A549 (cell line): ENCODE data around the gene CYP2C8.

Source experiments
- BHLHE40 ChIP-seq: IDR thresholded peaks from 2 replicates; pipeline ENCODE4 v1.6.1; 2012; ENCODE audit warnings: low read depth, low read length, inconsistent platforms
- CBX8 ChIP-seq: fragments of 200-600 bp; sonication (generic); IDR thresholded peaks from 2 replicates; pipeline ENCODE4 v1.6.1; 2016
- CTCF ChIP-seq: fragments of >200 bp; sonication (Bioruptor Twin); formaldehyde crosslinking; IDR thresholded peaks from 3 replicates; pipeline ENCODE4 v1.5.1; 2016
- EHMT2 ChIP-seq: fragments of 200-600 bp; sonication (generic); IDR thresholded peaks from 2 replicates; pipeline ENCODE4 v1.6.1; 2016; ENCODE audit warnings: antibody characterized with exemption, low read depth, mild to moderate bottlenecking, moderate library complexity
- ELK1 ChIP-seq: fragments of 150-350 bp; IDR thresholded peaks from 2 replicates; pipeline ENCODE4 v1.6.1; 2014; ENCODE audit warnings: low read depth, mild to moderate bottlenecking, low read length
- MAZ ChIP-seq: fragments of 150-350 bp; IDR thresholded peaks from 2 replicates; pipeline ENCODE4 v1.6.1; 2014; ENCODE audit warnings: antibody characterized with exemption, low read depth, low read length, borderline replicate concordance
- POLR2A ChIP-seq: IDR thresholded peaks from 2 replicates; pipeline ENCODE4 v1.6.1; 2012; ENCODE audit warnings: mild to moderate bottlenecking, low read length
- RFX5 ChIP-seq: fragments of 450-650 bp; IDR thresholded peaks from 2 replicates; pipeline ENCODE4 v1.7.1; 2014; ENCODE audit warnings: antibody characterized with exemption, mild to moderate bottlenecking, moderate library complexity
- SMC3 ChIP-seq: fragments of >200 bp; sonication (Bioruptor Twin); formaldehyde crosslinking; IDR thresholded peaks from 3 replicates; pipeline ENCODE4 v1.6.1; 2018; ENCODE audit warnings: inconsistent platforms

GRCh38 chr10:95035332-95036295, 33.7 kb downstream of the CYP2C8 start:
- TF ChIP-seq CTCF (no peak), POLR2A (no peak), MAZ (no peak), EHMT2 (no peak), BHLHE40 (no peak), SMC3 (no peak), RFX5 (no peak), CBX8 (no peak), ELK1 (no peak)
